Mesendoderm (in vitro differentiated cells): Measurements from ENCODE around the gene SLCO6A1.
"Not testable (repeated sequence)": the region's sequence is repeated elsewhere in the genome, so short reads cannot be mapped to it uniquely, and the experiment has no call there.

Source experiments
- DNase-seq: peaks from one replicate; pipeline ENCODE4 v3.0.0; 2013
- H2AK5ac ChIP-seq: 2 replicates; pipeline ENCODE4 v1.6.1; 2013; ENCODE audit warnings: low read length, inconsistent platforms
- H2BK120ac ChIP-seq: 2 replicates; pipeline ENCODE4 v1.6.1; 2013; ENCODE audit warnings: low read depth, mild to moderate bottlenecking, low read length, moderate library complexity, mixed read lengths
- H2BK15ac ChIP-seq: replicated peaks from 2 replicates; pipeline ENCODE4 v1.6.1; 2013; ENCODE audit warnings: low read depth, mild to moderate bottlenecking, moderate library complexity
- H2BK5ac ChIP-seq: 2 replicates; pipeline ENCODE4 v1.6.1; 2013; ENCODE audit warnings: low read length, inconsistent platforms
- H3K18ac ChIP-seq: 2 replicates; pipeline ENCODE4 v1.6.1; 2013; ENCODE audit warnings: mild to moderate bottlenecking, low read length, mixed read lengths
- H3K23ac ChIP-seq: one replicate; pipeline ENCODE4 v1.6.1; 2013; ENCODE audit warnings: low read length
- H3K27ac ChIP-seq: 2 replicates; pipeline ENCODE4 v1.5.1; 2013; ENCODE audit warnings: low read depth, mild to moderate bottlenecking, inconsistent platforms, low read length, moderate library complexity
- H3K27me3 ChIP-seq: 2 replicates; pipeline ENCODE4 v1.6.1; 2013; ENCODE audit warnings: low read length, control low read depth, mild to moderate bottlenecking, inconsistent platforms; ENCODE audit not compliant: insufficient read depth, poor library complexity
- H3K36me3 ChIP-seq: 2 replicates; pipeline ENCODE4 v1.6.1; 2013; ENCODE audit warnings: low read length, inconsistent platforms; ENCODE audit not compliant: control insufficient read depth, insufficient read depth
- H3K4ac ChIP-seq: one replicate; pipeline ENCODE4 v1.6.1; 2013; ENCODE audit warnings: low read depth, mild to moderate bottlenecking, low read length, moderate library complexity
- H3K4me1 ChIP-seq: 2 replicates; pipeline ENCODE4 v1.6.1; 2013; ENCODE audit warnings: low read depth, low read length, inconsistent platforms; ENCODE audit not compliant: control insufficient read depth
- H3K4me2 ChIP-seq: 2 replicates; pipeline ENCODE4 v1.6.1; 2013; ENCODE audit warnings: low read length
- H3K4me3 ChIP-seq: 2 replicates; pipeline ENCODE4 v1.5.1; 2013; ENCODE audit warnings: mild to moderate bottlenecking, low read length
- H3K56ac ChIP-seq: one replicate; pipeline ENCODE4 v1.6.1; 2013; ENCODE audit warnings: low read length
- H3K79me1 ChIP-seq: 2 replicates; pipeline ENCODE4 v1.6.1; 2013; ENCODE audit warnings: low read length, inconsistent platforms
- H3K79me2 ChIP-seq: 2 replicates; pipeline ENCODE4 v1.6.1; 2013; ENCODE audit warnings: mild to moderate bottlenecking, low read length; ENCODE audit not compliant: control insufficient read depth, insufficient read depth
- H3K9ac ChIP-seq: 2 replicates; pipeline ENCODE4 v1.6.1; 2013; ENCODE audit warnings: low read length, inconsistent platforms
- H4K5ac ChIP-seq: one replicate; pipeline ENCODE4 v1.6.1; 2013; ENCODE audit warnings: low read length
- H4K8ac ChIP-seq: one replicate; pipeline ENCODE4 v1.6.1; 2013; ENCODE audit warnings: low read depth, mild to moderate bottlenecking, control low read depth, low read length, moderate library complexity
- WGBS: extraction: QIAGEN DNeasy Blood & Tissue Kit; methylation state at CpG from one replicate; pipeline ENCODE4 v1.1.7; 2013; ENCODE audit warnings: low lambda C conversion rate, missing lambda C conversion rate; ENCODE audit not compliant: insufficient coverage; ENCODE audit errors: extremely low coverage; 5-methylcytosine and 5-hydroxymethylcytosine counted together

SLCO6A1 gene

GRCh38 chr5:102529031-102529430, 30.2 kb upstream of the SLCO6A1 start:
- H3K79me2 ChIP-seq: no peaks in the 10 kb centered on the region
- no peak overlapping the region for H2BK5ac ChIP-seq
- H3K4me2 ChIP-seq: no peak overlapping the region
- no peak overlapping the region for H3K9ac ChIP-seq
- H3K56ac ChIP-seq: no peak overlapping the region
- no peak overlapping the region for H3K27ac ChIP-seq
- no peaks in the 10 kb centered on the region for H3K36me3 ChIP-seq
- no peak overlapping the region for H4K8ac ChIP-seq
- no peak for DNase-seq
- H3K4me1 ChIP-seq: no peaks in the 10 kb centered on the region
- no peak overlapping the region for H3K4me3 ChIP-seq
- H4K5ac ChIP-seq: no peak overlapping the region
- H2AK5ac ChIP-seq: no peak overlapping the region
- H3K27me3 ChIP-seq: no peaks in the 10 kb centered on the region
- no peak overlapping the region for H2BK120ac ChIP-seq
- H3K18ac ChIP-seq: no peak overlapping the region
- H3K23ac ChIP-seq: no peak overlapping the region
- no peaks in the 10 kb centered on the region for H3K79me1 ChIP-seq
- H3K4ac ChIP-seq: no peak overlapping the region
- no peak overlapping the region for H2BK15ac ChIP-seq

- no peak overlapping the region for H3K4me3 ChIP-seq
- no peak for DNase-seq
- no peak overlapping the region for H3K4me2 ChIP-seq
- H3K36me3 ChIP-seq: no peaks in the 10 kb centered on the region
- H4K5ac ChIP-seq: no peak overlapping the region
- no peak overlapping the region for H3K9ac ChIP-seq
- H3K23ac ChIP-seq: no peak overlapping the region
- no peak overlapping the region for H2AK5ac ChIP-seq
- H3K18ac ChIP-seq: no peak overlapping the region
- no peaks in the 10 kb centered on the region for H3K79me1 ChIP-seq
- no peak overlapping the region for H2BK5ac ChIP-seq
- no peak overlapping the region for H3K56ac ChIP-seq
- H3K4ac ChIP-seq: no peak overlapping the region
- no peaks in the 10 kb centered on the region for H3K4me1 ChIP-seq
- no peak overlapping the region for H4K8ac ChIP-seq
- H3K27ac ChIP-seq: no peak overlapping the region
- no peak overlapping the region for H2BK120ac ChIP-seq
- no peak overlapping the region for H2BK15ac ChIP-seq
- H3K79me2 ChIP-seq: no peaks in the 10 kb centered on the region
- H3K27me3 ChIP-seq: no peaks in the 10 kb centered on the region
Measured at GRCh38 chr5:102528600-102528999, 29.8 kb upstream of the SLCO6A1 start.

GRCh38 chr5:102527547-102527946, 28.7 kb upstream of the SLCO6A1 start:
- Histone ChIP-seq H3K4me3 (no peak overlapping the region), H2BK5ac (no peak overlapping the region), H4K8ac (no peak overlapping the region), H2BK15ac (no peak overlapping the region), H4K5ac (no peak overlapping the region), H3K18ac (no peak overlapping the region), H2BK120ac (no peak overlapping the region), H3K56ac (no peak overlapping the region), H2AK5ac (no peak overlapping the region), H3K27me3 (no peaks in the 10 kb centered on the region), H3K4me1 (no peaks in the 10 kb centered on the region), H3K4me2 (no peak overlapping the region), H3K36me3 (no peaks in the 10 kb centered on the region), H3K79me2 (no peaks in the 10 kb centered on the region), H3K27ac (no peak overlapping the region), H3K79me1 (no peaks in the 10 kb centered on the region), H3K9ac (no peak overlapping the region), H3K4ac (no peak overlapping the region), H3K23ac (no peak overlapping the region)
- DNase-seq: no peak
- WGBS: no CpG with 5 or more reads among the region's 1 CpG

- H2BK120ac ChIP-seq: no peak overlapping the region
- no peak overlapping the region for H4K5ac ChIP-seq
- no peak overlapping the region for H3K4me2 ChIP-seq
- no peak overlapping the region for H3K27ac ChIP-seq
- no peaks in the 10 kb centered on the region for H3K4me1 ChIP-seq
- H3K9ac ChIP-seq: no peak overlapping the region
- H2BK15ac ChIP-seq: no peak overlapping the region
- DNase-seq: no peak
- no peak overlapping the region for H2AK5ac ChIP-seq
- no peaks in the 10 kb centered on the region for H3K79me1 ChIP-seq
- no peaks in the 10 kb centered on the region for H3K27me3 ChIP-seq
- no peak overlapping the region for H3K4me3 ChIP-seq
- no CpG with 5 or more reads among the region's 3 CpGs for WGBS
- H4K8ac ChIP-seq: no peak overlapping the region
- no peak overlapping the region for H3K18ac ChIP-seq
- H2BK5ac ChIP-seq: no peak overlapping the region
- H3K36me3 ChIP-seq: no peaks in the 10 kb centered on the region
- H3K23ac ChIP-seq: no peak overlapping the region
- H3K79me2 ChIP-seq: no peaks in the 10 kb centered on the region
- no peak overlapping the region for H3K56ac ChIP-seq
- H3K4ac ChIP-seq: no peak overlapping the region
Measured at GRCh38 chr5:102523541-102524175, 24.9 kb upstream of the SLCO6A1 start.

DNA sequence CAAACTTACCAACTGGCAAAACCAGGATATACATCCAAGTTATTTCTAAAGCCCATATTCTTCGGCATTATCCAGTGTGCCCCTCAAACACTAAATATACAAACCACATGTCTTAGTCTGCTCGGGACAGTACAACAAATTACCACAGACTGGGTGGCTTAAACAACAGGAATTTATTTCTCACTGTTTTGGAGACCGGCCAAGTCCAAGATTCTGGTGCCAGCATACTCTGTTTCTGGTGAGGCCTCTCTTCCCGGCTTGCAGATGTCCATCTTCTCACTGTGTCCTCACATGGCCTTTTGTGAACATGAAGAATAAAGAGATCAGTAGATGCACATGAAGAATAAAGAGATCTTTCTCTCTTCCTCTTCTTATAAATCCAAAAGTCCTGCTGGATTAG, 12.9 kb upstream of the SLCO6A1 start:
- Histone ChIP-seq H3K9ac (no peak overlapping the region), H3K23ac (no peak overlapping the region), H3K4ac (no peak overlapping the region), H2AK5ac (no peak overlapping the region), H2BK120ac (no peak overlapping the region), H3K27me3 (no peaks in the 10 kb centered on the region), H3K4me2 (no peak overlapping the region), H4K8ac (no peak overlapping the region), H3K56ac (no peak overlapping the region), H4K5ac (no peak overlapping the region), H3K36me3 (no peaks in the 10 kb centered on the region), H2BK5ac (no peak overlapping the region), H2BK15ac (no peak overlapping the region), H3K79me2 (no peaks in the 10 kb centered on the region), H3K79me1 (no peaks in the 10 kb centered on the region), H3K18ac (no peak overlapping the region), H3K27ac (no peak overlapping the region), H3K4me3 (no peak overlapping the region), H3K4me1 (no peaks in the 10 kb centered on the region)
- no peak for DNase-seq
- WGBS: no CpG with 5 or more reads among the region's 4 CpGs

DNA sequence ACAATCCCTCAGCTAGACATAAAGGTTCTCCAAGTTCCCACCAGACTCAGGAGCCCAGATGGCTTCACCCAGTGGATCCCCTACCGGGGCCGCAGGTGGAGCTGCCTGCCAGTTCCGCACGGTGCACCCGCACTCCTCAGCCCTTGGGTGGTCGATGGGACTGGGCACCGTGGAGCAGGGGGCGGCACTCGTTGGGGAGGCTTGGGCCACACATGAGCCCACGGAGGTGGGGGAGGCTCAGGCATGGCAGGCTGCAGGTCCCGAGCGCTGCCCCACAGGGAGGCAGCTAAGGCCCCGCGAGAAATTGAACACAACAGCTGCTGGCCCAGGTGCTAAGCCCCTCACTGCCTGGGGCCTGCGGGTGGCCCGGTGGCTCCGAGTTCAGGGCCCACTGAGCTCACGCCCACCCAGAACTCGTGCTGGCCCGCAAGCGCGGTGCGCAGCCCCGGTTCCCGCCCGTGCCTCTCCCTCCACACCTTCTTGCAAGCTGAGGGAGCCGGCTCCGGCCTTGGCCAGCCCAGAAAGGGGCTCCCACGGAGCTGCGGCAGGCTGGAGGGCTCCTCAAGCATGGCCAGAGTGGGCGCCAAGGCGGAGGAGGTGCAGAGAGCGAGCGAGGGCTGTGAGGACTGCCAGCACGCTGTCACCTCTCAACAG, 7.4 kb downstream of the SLCO6A1 start:
- H4K5ac ChIP-seq, H3K36me3 ChIP-seq, H3K4ac ChIP-seq, H3K4me1 ChIP-seq, H3K9ac ChIP-seq, H3K79me1 ChIP-seq, H3K4me3 ChIP-seq, H2BK5ac ChIP-seq, H3K23ac ChIP-seq, H3K79me2 ChIP-seq, H3K27ac ChIP-seq, H3K27me3 ChIP-seq, H2BK120ac ChIP-seq, H2AK5ac ChIP-seq, H3K4me2 ChIP-seq, H2BK15ac ChIP-seq, H3K56ac ChIP-seq, DNase-seq, H4K8ac ChIP-seq, H3K18ac ChIP-seq: not testable (repeated sequence)
- WGBS: no CpG with 5 or more reads among the region's 35 CpGs
